Amygdala (tissue), 56 donors: Measurements from ENCODE around the gene GPR55.

Experiments
- DNase-seq, 56 donors: peaks; one replicate each; lab custom pipeline; 2025; lab: John Stamatoyannopoulos, UW

Gene GPR55

GRCh38 chr2:230905448-230906421 lies 19.3 kb downstream of the GPR55 start:
- DNase-seq: no peak

GRCh38 chr2:230904856-230905447 lies 20.1 kb downstream of the GPR55 start:
- DNase-seq: no peak

- DNase-seq: no peak
Measured at GRCh38 chr2:230903231-230904150, 21.6 kb downstream of the GPR55 start.

DNA sequence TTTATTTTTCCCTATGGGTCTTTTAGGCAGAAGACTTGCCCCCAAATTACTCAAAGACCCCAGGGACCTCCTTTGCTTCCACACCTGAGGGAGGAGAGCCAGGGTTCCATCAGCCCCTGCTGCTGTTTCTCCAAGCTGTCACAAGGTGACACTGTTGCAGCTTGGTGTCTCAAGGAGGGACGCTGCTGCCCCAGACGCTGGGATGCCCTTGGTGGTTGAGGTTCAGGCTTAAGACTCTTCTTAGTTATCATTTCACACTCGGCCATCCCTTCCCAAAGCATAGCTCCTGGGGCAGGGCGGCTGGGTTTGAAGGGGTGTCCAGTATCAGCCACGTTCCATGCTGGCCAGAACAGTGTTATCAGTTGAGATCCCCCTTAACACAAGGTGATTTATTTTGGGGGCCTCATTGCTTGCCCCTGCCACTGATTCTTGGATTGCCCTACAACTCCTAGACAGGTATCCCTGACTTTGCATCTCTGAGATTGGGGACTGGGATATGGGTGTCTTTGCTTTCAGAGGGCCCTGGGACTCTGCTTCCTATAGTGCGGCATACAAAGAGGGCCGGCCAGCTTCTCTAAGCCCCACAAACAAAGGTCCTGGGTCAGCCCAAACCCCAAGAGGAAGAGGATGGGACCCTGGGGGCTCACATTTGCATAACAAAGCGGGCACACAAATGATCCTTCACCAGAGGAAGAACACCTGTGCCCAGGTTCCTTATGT lies 22.7 kb downstream of the GPR55 start:
- peak in 8 of 56 donors; percentile 14 to 53 (median 32) for DNase-seq

GRCh38 chr2:230901006-230901405 lies 24.0 kb downstream of the GPR55 start:
- no peak for DNase-seq

DNA sequence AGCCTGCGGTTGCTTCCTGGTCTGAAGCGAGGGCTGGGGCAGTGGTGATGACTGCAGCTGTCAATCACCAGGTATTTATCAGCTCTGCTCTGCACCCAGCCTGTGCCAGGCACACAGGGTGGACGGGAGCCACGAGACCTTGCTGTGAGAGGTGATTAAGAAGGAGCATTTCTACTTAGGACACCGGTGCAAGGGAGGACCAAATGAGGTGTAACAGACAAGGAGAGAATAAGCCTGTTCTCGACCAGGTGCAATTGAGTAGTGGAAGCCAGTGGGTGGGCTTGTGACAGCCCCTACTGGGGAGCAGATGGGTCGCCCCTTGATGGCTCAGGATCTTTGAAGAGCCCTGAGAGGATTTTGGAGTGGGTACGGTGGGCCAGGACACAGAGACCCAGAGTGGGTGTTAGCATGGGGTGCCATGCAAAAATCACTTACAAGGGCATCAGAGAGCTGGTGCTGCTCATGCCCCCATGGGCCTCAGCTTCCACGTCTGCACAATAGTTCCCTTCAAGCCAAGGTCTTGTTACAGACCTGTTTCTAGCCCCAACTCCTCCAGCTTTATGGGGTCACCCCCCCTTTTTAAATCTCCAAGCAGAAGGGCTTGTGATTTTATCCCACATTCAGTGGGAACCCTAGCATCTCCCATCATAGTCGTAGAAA lies 24.6 kb downstream of the GPR55 start:
- no peak for DNase-seq

GRCh38 chr2:230899786-230900185 lies 25.3 kb downstream of the GPR55 start:
- no peak for DNase-seq

- peak in 22 of 56 donors; percentile 12 to 58 (median 31) for DNase-seq
Measured at GRCh38 chr2:230899287-230899686, 25.8 kb downstream of the GPR55 start.

DNA sequence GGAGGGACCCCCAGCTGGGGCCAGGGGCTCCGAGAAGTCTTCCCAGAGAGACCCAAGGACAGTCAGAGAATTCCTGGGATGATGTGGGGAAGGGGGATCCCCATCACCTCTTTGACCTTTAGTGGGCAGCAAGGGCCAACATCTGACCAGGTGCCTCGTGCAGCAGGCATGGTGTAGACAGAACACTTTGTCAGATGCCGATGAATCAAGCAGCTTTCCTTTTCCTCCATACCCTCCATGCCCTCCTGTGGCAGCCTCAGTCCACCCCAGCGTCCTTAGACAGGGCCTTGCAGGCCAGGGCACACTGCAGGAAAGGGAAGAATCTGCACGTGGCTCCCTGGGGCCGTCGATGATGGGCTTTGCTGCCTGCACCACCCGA lies 26.3 kb downstream of the GPR55 start:
- no peak for DNase-seq

GRCh38 chr2:230898016-230898712 lies 26.9 kb downstream of the GPR55 start:
- DNase-seq: no peak

DNA sequence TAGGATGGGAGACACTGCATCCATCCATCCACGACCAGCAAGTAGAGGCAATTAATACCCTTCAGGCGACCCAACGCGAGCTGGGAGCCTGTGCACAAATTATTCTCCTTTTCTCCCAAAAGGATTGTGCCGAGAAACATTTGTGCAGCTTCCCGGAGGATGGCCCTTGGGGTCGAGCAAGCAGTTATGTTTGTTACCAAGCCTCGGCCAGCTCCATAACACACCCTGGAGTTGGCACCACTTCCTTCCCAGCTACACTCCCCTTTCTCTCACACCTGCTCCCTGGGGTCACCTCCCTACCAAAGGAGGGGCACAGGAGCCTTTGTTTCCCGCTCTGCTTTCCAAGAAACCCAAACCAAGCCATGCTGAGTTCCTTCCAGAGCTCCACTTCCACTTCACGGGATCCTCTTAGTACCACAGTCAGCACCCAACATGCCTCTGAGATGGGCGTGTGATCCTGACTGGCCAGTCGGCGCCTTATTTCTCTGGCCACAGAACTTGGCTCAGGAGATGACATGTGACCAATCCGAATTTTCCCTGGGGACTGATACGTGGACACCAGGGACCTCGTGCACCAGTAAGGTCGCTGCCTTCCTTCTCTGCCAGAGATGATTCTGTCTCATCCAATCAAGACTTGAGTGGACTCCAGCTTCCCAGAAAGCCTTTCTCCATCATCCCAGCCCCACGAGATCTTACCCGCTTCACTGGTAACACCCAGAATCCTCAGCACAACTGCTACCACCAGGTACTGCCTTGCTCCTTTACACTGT lies 28.5 kb downstream of the GPR55 start:
- no peak for DNase-seq

DNA sequence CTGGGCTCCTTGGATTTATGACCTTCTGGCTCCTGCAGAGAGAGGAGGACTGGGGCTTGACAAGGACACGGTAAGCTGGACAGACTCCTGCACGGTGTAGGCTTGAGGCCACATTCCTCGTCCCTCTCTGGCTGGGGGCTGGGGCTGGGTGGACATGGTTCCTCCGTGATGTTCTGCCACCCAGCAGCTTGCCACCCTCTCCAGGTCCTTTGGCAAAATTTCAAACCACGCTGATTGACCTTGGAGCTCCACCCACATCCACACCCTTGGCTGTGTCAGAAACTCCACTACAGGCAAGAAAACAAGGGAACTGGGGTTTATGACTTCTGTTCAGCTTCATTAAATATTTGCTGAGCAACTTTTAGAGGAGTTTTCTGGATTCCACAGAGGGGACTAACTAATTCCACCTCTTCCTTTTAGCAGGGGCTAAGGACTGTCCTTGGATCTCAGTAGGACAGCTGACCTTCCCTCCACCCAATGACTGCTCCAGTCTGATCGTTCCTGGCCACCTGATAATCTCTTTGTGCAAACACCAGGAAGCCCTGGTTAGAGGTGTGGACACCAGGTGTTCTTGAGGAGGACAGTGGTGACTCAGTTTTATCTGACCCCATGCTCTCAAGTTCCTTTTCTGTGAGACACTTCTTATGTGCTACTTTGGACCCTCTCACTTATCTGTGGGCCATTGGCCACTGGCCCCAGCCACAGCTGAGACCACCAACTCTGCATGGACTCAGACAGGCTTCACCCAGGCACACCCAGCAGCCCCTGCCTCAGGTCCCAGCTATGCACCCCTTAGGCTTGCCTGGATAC lies 29.3 kb downstream of the GPR55 start:
- DNase-seq: no peak

DNA sequence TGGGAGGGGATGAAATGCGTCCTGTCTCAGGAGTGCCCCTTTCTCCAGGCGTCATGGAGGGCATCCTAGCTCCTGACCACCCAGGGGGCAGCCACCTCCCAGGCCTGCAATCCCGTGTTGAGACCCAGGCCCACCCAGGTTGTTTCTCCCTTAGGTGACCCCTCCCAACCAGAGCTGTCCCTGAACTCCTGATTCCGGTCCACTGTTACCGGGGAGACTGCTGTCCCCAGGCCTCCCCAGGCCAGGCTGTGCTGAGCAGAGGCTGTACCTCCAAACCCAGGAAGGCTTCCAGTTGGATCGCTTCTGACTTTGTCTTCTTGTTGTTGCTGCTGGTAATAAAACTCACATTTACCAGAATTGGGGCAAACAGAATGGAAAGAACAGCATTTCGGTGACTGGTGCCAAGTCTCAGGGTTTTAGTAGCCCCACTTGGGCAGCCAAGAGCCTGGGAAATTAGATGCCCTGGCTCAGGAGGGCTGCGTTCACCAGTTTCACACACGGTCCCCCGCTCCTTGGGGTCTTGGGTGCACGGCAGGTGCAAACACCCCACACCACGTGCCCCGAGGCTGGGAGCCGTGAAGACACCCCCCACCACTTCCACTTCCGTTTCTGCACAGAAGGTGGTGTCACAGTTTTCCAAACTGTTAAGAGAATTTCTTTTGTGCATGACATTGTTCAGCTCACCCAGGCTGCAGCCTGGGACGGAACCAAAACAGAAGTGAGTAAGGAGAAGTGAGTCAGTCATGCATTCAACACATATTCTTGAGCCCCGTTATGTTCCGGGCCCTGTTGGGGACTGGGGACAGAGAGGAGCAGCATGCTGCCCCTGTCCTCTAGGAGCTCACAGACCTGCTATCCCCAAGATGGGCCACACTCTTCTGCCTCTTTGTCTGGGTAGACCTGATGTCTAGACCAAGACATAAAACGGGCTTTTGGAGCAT lies 30.9 kb downstream of the GPR55 start:
- peak in 25 of 56 donors; percentile 28 to 77 (median 58) for DNase-seq

- peak in 9 of 56 donors; percentile 14 to 43 (median 25) for DNase-seq
Measured at GRCh38 chr2:230893338-230893737, 31.7 kb downstream of the GPR55 start.

DNA sequence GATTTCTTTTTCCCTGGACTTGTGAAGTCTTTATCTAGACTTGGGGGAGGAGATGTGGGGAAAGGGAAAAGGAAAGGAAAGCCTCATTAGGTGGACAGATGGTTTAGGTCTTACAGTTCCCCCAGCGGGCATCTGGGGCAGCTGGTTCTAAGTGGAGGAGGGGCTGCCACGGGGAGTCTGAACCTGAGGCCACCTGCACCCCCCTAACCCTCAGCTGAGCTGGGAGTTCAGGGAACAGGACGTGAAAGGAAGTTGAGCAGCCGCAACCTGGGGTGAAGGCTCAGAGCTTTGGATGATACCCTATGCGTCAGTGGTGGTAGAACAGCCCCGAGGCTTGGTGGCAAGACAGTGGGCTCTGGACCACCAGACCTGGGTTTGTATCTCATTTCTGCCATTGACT lies 33.5 kb downstream of the GPR55 start:
- no peak for DNase-seq

- DNase-seq: no peak
Measured at GRCh38 chr2:230891064-230891463, 34.0 kb downstream of the GPR55 start.
